ENCODE measurements around the gene APOBEC3A. TPM values are rescaled to one million over a fixed set of nuclear protein-coding genes. Genes with fewer than 3 reads are reported as not detected.
"Not testable (repeated sequence)": the region's sequence is repeated elsewhere in the genome, so short reads cannot be mapped to it uniquely, and the experiment has no call there.

The APOBEC3A gene
- polyA plus RNA-seq, 1 donor (not counting 4 experiments of a cell fraction or from before 2014, with no cell fraction given) = 0.50 TPM

DNA sequence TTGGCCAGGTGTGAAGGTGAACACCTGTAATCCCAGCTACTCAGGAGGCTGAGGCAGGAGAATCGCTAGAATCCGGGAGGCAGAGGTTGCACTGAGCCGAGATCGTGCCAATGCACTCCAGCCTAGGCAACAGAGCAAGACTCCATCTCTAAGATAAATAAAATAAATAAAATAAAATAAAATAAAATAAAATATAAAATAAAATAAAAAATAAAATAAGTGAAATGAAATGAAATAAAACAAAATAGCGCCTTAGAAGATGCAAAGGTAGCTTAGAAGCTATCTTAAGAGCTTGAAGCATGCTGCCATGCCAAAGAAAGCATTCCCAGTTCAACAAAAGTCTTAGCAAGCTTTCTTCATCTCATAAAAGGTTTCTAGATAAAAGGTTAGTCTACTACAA is 49.8 kb downstream of the APOBEC3A start:
- Histone ChIP-seq H3K4me1 (ENCODE audit: control insufficient read depth, extremely low read depth, insufficient read depth, low read length) (peaks cover 3% of the 10 kb centered on the region), H2AFZ (ENCODE audit: control insufficient read depth, low read length) (no peak overlapping the region), H3K36me3 (ENCODE audit: control insufficient read depth in 2 of 2, extremely low read depth in 1 of 2, insufficient read depth in 2 of 2, low read length in 2 of 2) (no peaks in the 10 kb centered on the region), H4K20me1 (ENCODE audit: control insufficient read depth, extremely low read depth, insufficient read depth, low read length) (no peaks in the 10 kb centered on the region), H3K27ac (ENCODE audit: control insufficient read depth, insufficient read depth, low read length) (no peak overlapping the region), H3K9ac (ENCODE audit: control insufficient read depth, extremely low read depth, insufficient read depth, low read length) (no peak overlapping the region), H3K27me3 (ENCODE audit: control insufficient read depth, extremely low read depth, insufficient read depth, low read length) (no peaks in the 10 kb centered on the region), H3K4me3 (ENCODE audit: control insufficient read depth in 2 of 3, extremely low read depth in 1 of 3, insufficient read depth in 2 of 3, low read depth in 1 of 3, low read length in 3 of 3) (no peak overlapping the region), H3K9me3 (ENCODE audit: control insufficient read depth, low read depth, low read length) (no peaks in the 10 kb centered on the region), H3K4me2 (ENCODE audit: control insufficient read depth, extremely low read depth, insufficient read depth, low read depth, low read length) (no peak overlapping the region), H3K9me1 (ENCODE audit: control insufficient read depth, extremely low read depth, insufficient read depth, low read length) (no peaks in the 10 kb centered on the region), H3K79me2 (ENCODE audit: control insufficient read depth, insufficient read depth, low read length) (no peaks in the 10 kb centered on the region)
- DNase-seq (ENCODE audit: low read depth, low spot score) (no peak), FAIRE-seq (no peak)
- no peak for TF ChIP-seq EZH2 (IDR thresholded peaks at IDR 0.05; ENCODE audit: low read length)
- dilution Hi-C loops (cut with MboI; ENCODE audit: extremely low pct_ligation_motif_present, low sequenced_read_pairs) = no loop called here

DNA sequence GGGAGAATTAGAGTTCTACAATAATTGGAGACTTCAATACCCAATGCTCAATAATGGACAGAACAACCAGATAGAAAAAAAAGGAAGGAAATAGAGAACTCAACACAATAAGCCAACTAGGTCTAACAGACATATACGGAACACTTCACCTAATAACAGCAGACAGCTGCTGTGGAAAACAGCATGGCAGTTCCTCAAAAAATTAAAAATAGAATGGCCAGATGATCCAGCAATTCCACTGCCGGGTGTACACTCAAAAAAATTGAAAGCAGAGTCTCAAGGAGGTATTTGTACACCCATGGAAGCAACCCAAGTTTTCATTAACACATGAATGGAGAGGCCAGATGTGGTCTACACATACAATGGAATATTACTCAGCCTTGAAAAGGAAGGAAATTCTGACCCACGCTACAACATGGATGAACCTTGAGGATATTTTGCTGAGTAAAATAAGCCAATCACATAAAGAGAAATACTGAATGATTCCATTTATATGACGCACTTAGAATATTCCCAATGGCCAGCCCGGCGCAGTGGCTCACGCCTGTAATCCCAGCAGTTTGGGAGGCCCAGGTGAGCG is 51.0 kb downstream of the APOBEC3A start:
- H3K4me3 ChIP-seq (ENCODE audit: control insufficient read depth in 2 of 3, extremely low read depth in 1 of 3, insufficient read depth in 2 of 3, low read depth in 1 of 3, low read length in 3 of 3); dilution Hi-C loops (cut with MboI; ENCODE audit: extremely low pct_ligation_motif_present, low sequenced_read_pairs); H3K4me2 ChIP-seq (ENCODE audit: control insufficient read depth, extremely low read depth, insufficient read depth, low read depth, low read length); H3K4me1 ChIP-seq (ENCODE audit: control insufficient read depth, extremely low read depth, insufficient read depth, low read length); H3K27me3 ChIP-seq (ENCODE audit: control insufficient read depth, extremely low read depth, insufficient read depth, low read length); FAIRE-seq; H3K9ac ChIP-seq (ENCODE audit: control insufficient read depth, extremely low read depth, insufficient read depth, low read length); H3K9me1 ChIP-seq (ENCODE audit: control insufficient read depth, extremely low read depth, insufficient read depth, low read length); DNase-seq (ENCODE audit: low read depth, low spot score); H2AFZ ChIP-seq (ENCODE audit: control insufficient read depth, low read length); H3K36me3 ChIP-seq (ENCODE audit: control insufficient read depth in 2 of 2, extremely low read depth in 1 of 2, insufficient read depth in 2 of 2, low read length in 2 of 2); H4K20me1 ChIP-seq (ENCODE audit: control insufficient read depth, extremely low read depth, insufficient read depth, low read length); H3K27ac ChIP-seq (ENCODE audit: control insufficient read depth, insufficient read depth, low read length); H3K79me2 ChIP-seq (ENCODE audit: control insufficient read depth, insufficient read depth, low read length); H3K9me3 ChIP-seq (ENCODE audit: control insufficient read depth, low read depth, low read length): not testable (repeated sequence)

DNA sequence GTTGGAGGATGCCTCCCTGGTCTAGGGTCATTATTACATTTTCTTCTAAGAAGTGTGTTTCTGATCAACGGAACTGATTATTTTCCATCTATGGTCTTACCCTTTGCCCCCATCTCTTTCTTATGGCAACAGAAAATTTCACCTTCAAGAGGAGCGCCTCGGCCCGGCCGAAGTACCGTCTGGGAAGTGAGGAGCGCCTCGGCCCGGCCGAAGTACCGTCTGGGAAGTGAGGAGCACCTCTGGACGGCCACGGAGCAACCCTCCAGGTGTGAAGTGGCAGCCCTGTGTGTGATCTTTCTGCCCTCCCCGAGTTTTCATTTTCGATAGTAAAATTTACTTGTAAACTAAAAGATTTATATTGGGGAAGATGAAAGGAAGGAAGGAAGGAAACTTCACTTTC is 53.5 kb downstream of the APOBEC3A start:
- dilution Hi-C loops (cut with MboI; ENCODE audit: extremely low pct_ligation_motif_present, low sequenced_read_pairs) = no loop called here
- Histone ChIP-seq H3K27ac (ENCODE audit: control insufficient read depth, insufficient read depth, low read length) (no peak overlapping the region), H3K4me3 (ENCODE audit: control insufficient read depth in 2 of 3, extremely low read depth in 1 of 3, insufficient read depth in 2 of 3, low read depth in 1 of 3, low read length in 3 of 3) (no peak overlapping the region), H2AFZ (ENCODE audit: control insufficient read depth, low read length) (no peak overlapping the region), H3K9me3 (ENCODE audit: control insufficient read depth, low read depth, low read length) (no peaks in the 10 kb centered on the region), H3K79me2 (ENCODE audit: control insufficient read depth, insufficient read depth, low read length) (peaks cover 16% of the 10 kb centered on the region), H3K9me1 (ENCODE audit: control insufficient read depth, extremely low read depth, insufficient read depth, low read length) (no peaks in the 10 kb centered on the region), H4K20me1 (ENCODE audit: control insufficient read depth, extremely low read depth, insufficient read depth, low read length) (no peaks in the 10 kb centered on the region), H3K36me3 (ENCODE audit: control insufficient read depth in 2 of 2, extremely low read depth in 1 of 2, insufficient read depth in 2 of 2, low read length in 2 of 2) (no peaks in the 10 kb centered on the region), H3K4me2 (ENCODE audit: control insufficient read depth, extremely low read depth, insufficient read depth, low read depth, low read length) (no peak overlapping the region), H3K9ac (ENCODE audit: control insufficient read depth, extremely low read depth, insufficient read depth, low read length) (no peak overlapping the region), H3K27me3 (ENCODE audit: control insufficient read depth, extremely low read depth, insufficient read depth, low read length) (no peaks in the 10 kb centered on the region), H3K4me1 (ENCODE audit: control insufficient read depth, extremely low read depth, insufficient read depth, low read length) (peaks cover 10% of the 10 kb centered on the region)
- FAIRE-seq (no peak), DNase-seq (ENCODE audit: low read depth, low spot score) (no peak)
- TF ChIP-seq, protein P1, sequence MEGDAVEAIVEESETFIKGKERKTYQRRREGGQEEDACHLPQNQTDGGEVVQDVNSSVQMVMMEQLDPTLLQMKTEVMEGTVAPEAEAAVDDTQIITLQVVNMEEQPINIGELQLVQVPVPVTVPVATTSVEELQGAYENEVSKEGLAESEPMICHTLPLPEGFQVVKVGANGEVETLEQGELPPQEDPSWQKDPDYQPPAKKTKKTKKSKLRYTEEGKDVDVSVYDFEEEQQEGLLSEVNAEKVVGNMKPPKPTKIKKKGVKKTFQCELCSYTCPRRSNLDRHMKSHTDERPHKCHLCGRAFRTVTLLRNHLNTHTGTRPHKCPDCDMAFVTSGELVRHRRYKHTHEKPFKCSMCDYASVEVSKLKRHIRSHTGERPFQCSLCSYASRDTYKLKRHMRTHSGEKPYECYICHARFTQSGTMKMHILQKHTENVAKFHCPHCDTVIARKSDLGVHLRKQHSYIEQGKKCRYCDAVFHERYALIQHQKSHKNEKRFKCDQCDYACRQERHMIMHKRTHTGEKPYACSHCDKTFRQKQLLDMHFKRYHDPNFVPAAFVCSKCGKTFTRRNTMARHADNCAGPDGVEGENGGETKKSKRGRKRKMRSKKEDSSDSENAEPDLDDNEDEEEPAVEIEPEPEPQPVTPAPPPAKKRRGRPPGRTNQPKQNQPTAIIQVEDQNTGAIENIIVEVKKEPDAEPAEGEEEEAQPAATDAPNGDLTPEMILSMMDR (optimal IDR thresholded peaks at IDR 0.05 in 1 of 3, IDR thresholded peaks at IDR 0.05 in 1 of 3, conservative IDR thresholded peaks at IDR 0.05 in 1 of 3; ENCODE audit: extremely low read depth in 1 of 3, insufficient read depth in 2 of 3, low read length in 3 of 3) = no peak
- TF ChIP-seq EZH2 (IDR thresholded peaks at IDR 0.05; ENCODE audit: low read length) = no peak

Other genes with a start within 250 kb of the APOBEC3A start
- gene SUN2, start 201.6 kb upstream of the APOBEC3A start, polyA plus RNA-seq = 15.9 to 23.2 TPM (median 21.9 TPM) in 3 replicates
- 11.4 to 17.4 TPM (median 14.9 TPM) in 3 replicates for gene DNAL4, start 163.5 kb upstream of the APOBEC3A start, polyA plus RNA-seq
- 0.03 to 0.14 TPM (median 0.09 TPM) in 3 replicates for gene NPTXR, start 113.6 kb upstream of the APOBEC3A start, polyA plus RNA-seq
- 4.1 to 9.5 TPM (median 4.4 TPM) in 3 replicates for gene CBX6, start 85.4 kb upstream of the APOBEC3A start, polyA plus RNA-seq
- gene APOBEC3B, start 24.7 kb downstream of the APOBEC3A start, polyA plus RNA-seq = 1.5 to 4.9 TPM (median 3.4 TPM) in 3 replicates
- 25.6 to 54.9 TPM (median 34.7 TPM) in 3 replicates for gene APOBEC3C, start 56.6 kb downstream of the APOBEC3A start, polyA plus RNA-seq
- 0.13 to 0.31 TPM (median 0.24 TPM) in 3 replicates for gene APOBEC3D, start 63.5 kb downstream of the APOBEC3A start, polyA plus RNA-seq
- 6.9 to 9.8 TPM (median 7.9 TPM) in 3 replicates for gene APOBEC3F, start 83.3 kb downstream of the APOBEC3A start, polyA plus RNA-seq
- gene APOBEC3G, start 119.7 kb downstream of the APOBEC3A start, polyA plus RNA-seq = 4.7 to 11.3 TPM (median 7.8 TPM) in 3 replicates
- 0.14 to 0.51 TPM (median 0.41 TPM) in 3 replicates for gene APOBEC3H, start 139.6 kb downstream of the APOBEC3A start, polyA plus RNA-seq
- gene CBX7, start 195.1 kb downstream of the APOBEC3A start, polyA plus RNA-seq = 1.2 to 1.6 TPM (median 1.3 TPM) in 3 replicates

Data from keratinocyte (primary cell).